ENCODE results near the gene C17orf113.

Gene C17orf113

DNA sequence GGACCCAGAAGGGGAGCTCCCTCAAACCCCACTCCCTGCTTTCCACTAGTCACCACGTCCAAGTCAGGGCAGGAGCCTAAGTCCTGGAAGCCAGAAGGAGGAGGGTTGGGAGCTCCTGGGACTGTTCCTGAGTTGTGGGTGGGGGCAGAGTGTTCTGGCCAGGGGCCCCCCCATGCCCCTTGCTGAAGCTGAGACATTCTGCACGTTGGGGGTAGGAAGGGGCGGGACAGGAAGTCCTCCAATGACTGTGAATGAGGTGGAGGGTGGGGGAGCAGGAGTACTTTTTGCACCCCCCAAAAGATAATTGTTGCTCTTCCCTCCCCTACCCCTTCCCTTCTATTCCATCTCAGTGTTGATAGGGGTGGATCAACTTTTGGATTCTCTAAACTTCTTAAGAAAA is 21.4 kb upstream of the C17orf113 start:
- DNase-seq: no peak

- no peak for DNase-seq
Measured at GRCh38 chr17:42068979-42069378, 18.6 kb upstream of the C17orf113 start.

DNA sequence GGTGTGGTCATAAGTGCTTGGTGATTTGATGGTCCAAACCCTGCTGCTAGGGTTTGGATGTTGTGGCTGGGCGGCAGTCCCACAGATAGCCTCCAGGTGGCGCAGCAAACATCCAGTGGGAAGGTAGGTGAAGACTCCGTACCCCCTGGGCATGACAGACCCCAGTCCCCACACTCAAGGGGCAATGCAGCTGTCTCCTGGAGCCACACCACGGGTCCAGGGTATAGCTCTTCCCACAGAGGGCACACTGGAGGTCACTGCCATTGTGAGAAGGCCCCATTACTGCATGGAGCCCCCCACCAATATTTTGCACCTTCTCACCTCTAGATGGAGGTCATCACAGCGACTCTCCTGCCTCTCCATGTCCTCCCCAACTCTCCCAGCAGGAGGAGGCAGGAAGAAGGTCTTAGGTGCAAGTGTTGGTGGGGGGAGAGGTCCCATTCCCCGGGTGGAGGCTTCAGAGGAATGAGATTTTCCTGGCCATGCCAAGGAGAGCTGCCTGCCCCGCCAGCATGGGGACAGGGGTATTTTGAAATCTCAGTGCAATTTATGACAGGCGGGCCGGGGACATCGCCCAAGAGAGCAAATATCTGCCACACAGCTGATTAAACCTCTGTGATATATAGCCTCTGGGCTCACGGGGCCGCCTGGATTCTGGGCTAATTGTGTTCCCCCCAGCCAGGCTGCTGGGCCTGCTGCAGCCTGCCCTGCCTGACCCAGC is 17.1 kb upstream of the C17orf113 start:
- DNase-seq: peak; percentile 39

DNA sequence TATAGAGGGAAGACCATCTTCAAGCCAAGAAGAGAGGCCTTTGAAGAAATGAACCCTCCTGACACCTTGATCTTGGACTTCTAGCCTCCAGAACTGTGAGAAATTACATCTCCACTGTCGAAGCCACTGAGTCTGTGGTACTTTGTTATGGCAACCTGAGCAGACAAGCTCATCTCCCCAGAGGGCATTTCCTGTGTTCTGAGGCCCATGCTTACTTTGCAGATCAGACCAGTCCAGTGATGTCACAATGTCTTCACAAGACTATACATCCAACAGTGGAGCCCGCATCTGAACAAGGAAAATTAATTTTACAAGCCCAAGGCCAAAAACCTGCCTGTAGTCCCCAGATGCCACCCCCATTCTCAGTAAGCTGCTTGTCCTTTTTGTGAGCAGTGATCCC is 14.8 kb upstream of the C17orf113 start:
- no peak for DNase-seq

- no peak for DNase-seq
Measured at GRCh38 chr17:42062681-42063080, 12.3 kb upstream of the C17orf113 start.

- no peak for DNase-seq
Measured at GRCh38 chr17:42061646-42062487, 11.5 kb upstream of the C17orf113 start.

DNA sequence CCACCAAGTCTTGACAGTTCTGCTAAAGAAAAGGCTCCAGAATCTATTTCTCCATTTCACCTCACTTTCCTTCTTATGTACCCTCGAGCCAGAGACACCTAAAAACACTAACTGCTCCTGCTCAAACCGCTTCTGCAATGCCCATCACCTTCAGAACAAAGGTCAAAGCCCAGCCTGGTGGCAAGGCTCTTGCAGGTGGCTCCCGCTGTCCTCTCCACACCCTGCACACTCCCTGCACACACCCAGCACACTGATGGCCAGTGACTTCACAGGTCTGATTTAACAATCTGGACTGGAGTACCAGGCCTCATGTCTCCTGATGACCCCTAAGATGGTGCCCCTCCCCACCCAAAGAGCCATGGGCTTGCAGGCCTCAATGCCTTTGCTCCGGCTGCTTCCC is 9.8 kb upstream of the C17orf113 start:
- DNase-seq: no peak

- no peak for DNase-seq
Measured at GRCh38 chr17:42059815-42060214, 9.4 kb upstream of the C17orf113 start.

GRCh38 chr17:42058063-42058462 is 7.7 kb upstream of the C17orf113 start:
- DNase-seq: no peak

DNA sequence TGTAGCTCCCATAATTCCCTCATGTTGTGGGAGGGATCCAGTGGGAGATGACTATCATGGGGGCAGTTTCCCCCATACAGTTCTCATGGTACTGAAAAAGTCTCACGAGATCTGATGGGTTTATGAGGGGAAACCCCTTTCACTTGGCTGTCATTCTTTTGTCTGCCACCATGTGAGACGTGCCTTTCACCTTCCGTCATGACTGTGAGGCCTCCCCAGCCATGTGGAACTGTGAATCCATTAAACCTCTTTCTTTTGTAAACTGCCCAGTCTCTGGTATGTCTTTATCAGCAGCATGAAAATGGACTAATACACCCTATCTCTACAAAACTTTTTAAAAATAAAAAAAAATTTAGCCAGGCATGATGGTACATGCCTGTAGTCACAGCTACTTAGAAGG is 6.2 kb upstream of the C17orf113 start:
- no peak for DNase-seq

- no peak for DNase-seq
Measured at GRCh38 chr17:42055496-42055895, 5.1 kb upstream of the C17orf113 start.

GRCh38 chr17:42055027-42055426 is 4.6 kb upstream of the C17orf113 start:
- DNase-seq: no peak

DNA sequence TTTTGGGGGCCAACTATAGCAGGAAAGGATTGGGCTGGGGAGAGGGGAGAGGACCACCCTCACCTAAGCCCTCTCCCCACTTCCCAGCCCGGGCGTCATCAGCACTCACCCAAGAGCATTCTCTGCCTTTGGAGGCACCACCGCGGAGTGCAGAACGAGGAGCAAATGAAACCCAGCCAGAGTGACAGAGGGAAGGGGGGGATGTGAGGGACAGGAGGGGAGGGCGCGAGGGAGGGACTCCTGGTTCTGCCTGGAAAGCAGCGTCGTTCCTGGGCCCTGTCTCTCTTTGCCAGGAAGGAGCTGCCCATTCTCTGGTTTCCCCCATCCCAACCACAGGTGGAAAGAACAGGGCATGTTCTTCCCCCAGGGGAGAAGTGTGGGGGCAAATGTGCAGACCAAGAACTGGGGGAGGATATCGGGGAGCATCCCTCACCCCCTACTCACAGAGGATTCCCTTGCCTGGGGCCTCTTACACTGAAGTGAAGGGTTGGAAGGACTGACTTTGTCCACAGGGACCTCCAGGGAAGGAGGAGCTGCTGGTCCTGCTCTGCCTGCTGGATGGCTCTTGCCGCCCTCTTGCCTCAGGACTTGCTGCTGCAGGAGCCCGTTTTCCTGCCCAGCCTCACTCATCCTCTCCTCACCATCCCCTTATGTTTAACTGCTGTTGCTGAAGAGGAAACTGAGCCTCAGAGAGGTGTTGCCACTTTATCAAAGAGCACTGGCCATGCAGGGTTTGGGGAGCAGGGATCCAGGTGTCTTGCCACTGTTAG is 3.5 kb upstream of the C17orf113 start:
- DNase-seq: no peak

DNA sequence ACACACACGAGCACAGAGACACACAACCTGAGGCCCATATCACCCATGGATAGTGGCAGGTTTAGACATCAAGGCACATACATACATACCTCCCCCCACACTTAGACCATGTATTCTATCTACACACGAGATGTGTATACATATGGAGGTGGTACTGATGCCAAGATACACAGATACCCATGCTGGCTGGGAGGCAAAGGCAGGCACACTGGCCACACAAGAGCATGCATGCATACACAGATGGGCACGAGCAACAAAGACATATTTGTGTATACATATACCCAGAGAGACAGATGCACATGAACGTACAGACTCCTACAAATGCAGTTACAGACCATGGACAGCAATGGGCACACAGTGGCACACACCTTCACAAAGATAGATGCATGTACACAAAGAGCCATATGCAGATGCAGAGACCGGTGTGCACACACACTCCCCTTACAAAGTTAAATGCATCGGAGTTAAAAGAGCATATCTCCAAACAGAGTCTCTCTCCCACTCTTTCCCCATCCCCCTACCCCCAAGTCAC is 2.0 kb upstream of the C17orf113 start:
- DNase-seq: no peak

DNA sequence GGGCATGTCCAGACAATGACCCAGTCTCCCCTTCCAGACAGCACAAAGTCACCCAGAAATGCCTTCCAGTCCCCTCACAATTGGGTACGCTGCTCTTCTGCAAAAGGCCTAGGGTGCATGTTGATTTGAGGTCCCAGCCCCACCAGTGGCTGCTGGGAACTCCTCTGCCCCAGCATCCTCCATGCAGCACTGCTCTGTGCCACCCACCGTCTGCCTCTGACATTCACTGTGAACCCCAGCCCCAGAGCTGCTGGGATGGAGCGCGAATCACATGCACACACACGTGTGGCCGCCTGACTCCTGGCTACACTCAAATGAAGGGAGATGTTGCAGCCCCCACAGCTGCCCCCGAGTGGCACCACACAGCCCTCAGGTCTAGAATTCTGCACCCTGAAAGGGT is 1.2 kb upstream of the C17orf113 start:
- DNase-seq: no peak

GRCh38 chr17:42051013-42051400 is 606 bp upstream of the C17orf113 start:
- DNase-seq: no peak

DNA sequence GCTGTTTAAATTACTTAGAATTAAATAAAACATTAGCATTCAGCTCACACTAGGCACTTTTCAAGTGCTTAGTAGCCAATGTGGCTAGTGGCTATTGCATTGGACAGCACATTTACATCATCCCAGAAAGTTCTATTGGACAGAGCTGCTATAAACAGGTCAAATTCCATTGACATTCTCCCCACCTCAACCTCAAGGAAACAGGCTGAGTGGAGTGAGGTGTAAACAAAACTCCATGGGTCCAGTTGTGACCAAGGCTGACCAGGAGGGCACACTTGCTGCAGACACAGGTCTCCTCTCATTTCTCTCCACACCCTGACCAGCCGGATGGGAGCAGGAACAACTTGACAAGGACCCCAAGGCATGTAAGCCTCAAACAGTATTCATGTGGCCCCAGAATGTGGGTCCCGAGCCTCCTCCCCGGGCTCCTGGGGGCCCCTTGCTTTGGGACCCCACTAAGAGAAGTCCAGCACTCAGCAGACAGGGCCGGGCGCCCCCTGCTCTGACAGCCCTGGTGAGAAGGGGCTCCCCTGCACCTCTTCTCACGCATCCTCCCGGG is 488 bp downstream of the C17orf113 start:
- DNase-seq: no peak

GRCh38 chr17:42047343-42047742 is 3.1 kb downstream of the C17orf113 start:
- no peak for DNase-seq

GRCh38 chr17:42045719-42046118 is 4.7 kb downstream of the C17orf113 start:
- no peak for DNase-seq

- no peak for DNase-seq
Measured at GRCh38 chr17:42042598-42043319, 7.6 kb downstream of the C17orf113 start.

- DNase-seq: no peak
Measured at GRCh38 chr17:42041619-42042018, 8.8 kb downstream of the C17orf113 start.

DNA sequence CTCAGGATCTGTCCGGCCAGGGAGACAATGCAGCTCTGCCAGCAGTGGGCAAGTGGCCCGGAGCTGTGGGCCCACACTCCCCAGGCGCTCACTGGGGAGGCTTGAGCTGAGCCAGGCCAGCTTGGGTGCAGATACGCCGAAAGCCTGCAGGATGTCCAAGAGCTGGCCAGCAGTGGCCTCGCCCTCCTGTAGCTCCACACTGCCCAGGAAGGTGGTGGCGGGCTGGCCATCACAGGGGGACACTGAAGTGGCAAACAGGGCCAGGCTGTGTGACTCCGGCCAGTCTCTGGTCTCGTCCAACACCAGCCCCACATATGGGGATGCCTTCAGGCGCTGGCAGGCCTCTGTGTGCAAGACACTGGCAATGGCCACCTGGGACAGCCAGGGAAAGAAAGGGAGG is 9.6 kb downstream of the C17orf113 start:
- DNase-seq: no peak

All from inflammatory macrophage treated with lipopolysaccharide for 4 hours (primary cell).